Urinary bladder (tissue), 4 donors: ENCODE measurements around the gene HMGCS2. TPM values are rescaled to one million over a fixed set of nuclear protein-coding genes. Genes with fewer than 3 reads are reported as not detected.
A peak's percentile ranks its signal among the peaks of the same experiment; 100 is the strongest.
"Not testable (repeated sequence)": the region's sequence is repeated elsewhere in the genome, so short reads cannot be mapped to it uniquely, and the experiment has no call there.

Experiments
- DNase-seq: peaks from one replicate; pipeline ENCODE4 v3.0.0-alpha.2; 2015; ENCODE audit errors: extremely low spot score
- H3K27ac ChIP-seq: one replicate; pipeline ENCODE4 v1.5.1; 2013; ENCODE audit warnings: low read depth, mild to moderate bottlenecking, moderate library complexity
- H3K36me3 ChIP-seq: one replicate; pipeline ENCODE4 v1.6.1; 2013; ENCODE audit warnings: mild to moderate bottlenecking, moderate library complexity; ENCODE audit not compliant: insufficient read depth
- H3K4me1 ChIP-seq: one replicate; pipeline ENCODE4 v1.6.1; 2013; ENCODE audit warnings: mild to moderate bottlenecking, moderate library complexity; ENCODE audit not compliant: insufficient read depth
- H3K4me3 ChIP-seq: one replicate; pipeline ENCODE4 v1.5.1; 2013; ENCODE audit warnings: low read depth, low read length
- WGBS: extraction: QIAGEN DNeasy Blood & Tissue Kit; methylation state at CpG from one replicate; pipeline ENCODE4 v1.1.7; 2013; 5-methylcytosine and 5-hydroxymethylcytosine counted together
- polyA plus RNA-seq: library from polyadenylated mRNA; stranded (reverse); fragments of 200-250 nt; gene quantifications from one replicate; pipeline ENCODE4 v1.2.3, GENCODE V29; 2013
- total RNA-seq: library from RNA; depleted of rRNA; stranded (reverse); fragments of >200 nt; gene quantifications from one replicate; pipeline ENCODE4 v1.2.3, GENCODE V29; 2014
- donor health status: healthy with polysubstance abuse.
- donor health status: healthy.

Gene HMGCS2
- total and polyA plus RNA-seq, 2 donors: 11.6 to 11.7 TPM

DNA sequence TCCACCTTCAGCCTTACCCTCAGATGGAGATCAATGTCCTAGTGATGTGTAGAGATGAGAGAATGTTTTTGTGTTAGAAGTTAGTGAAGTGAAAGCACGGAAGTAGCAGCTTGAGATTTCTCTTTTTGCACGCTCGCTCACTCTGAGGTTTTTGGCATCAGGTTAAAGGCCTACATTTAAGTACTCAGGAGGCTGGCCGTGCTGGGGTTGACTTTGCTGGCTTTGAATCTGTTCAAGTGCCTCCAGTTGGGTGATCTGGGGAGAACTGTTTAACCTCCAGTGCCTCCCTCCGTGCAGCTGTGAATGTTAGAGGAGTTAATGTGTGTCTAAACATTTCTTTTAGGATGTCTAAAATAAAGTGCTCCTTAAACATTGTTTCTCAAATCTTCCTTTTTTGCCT lies 43.1 kb downstream of the HMGCS2 start:
- Histone ChIP-seq H3K36me3 (peaks cover 1% of the 10 kb centered on the region), H3K27ac (no peak overlapping the region), H3K4me3 (no peak overlapping the region), H3K4me1 (no peaks in the 10 kb centered on the region)
- 90% methylated on average over 5 of the region's 5 CpGs for WGBS
- DNase-seq: no peak

DNA sequence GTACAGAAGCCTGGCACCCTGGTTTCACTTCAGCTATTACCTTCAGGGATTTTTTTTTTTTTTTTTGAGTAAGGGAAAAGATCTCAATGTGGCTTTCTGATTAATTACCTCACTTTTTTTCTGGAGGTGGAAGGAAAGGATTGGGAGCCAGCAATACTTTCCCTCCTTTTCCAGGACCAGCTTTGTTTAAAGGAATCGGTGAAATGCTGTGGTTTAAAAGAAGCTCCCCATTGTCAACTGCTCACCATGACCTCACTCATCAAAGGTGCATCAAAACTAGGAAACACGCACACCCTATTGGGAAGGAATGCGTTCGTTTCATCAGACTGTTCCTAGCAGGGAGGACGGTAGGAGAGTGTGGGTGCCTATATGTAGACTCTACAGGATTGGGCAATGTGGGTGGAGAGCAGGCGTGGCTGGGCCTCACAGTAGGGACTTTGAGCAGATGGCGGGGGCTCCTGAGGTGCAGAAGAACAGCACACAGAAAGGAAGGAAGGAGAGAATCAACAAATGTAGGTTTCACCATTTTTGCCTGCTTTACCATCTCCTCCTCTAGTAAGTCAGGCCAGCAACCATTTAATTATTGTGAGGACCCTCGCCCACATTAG lies 44.0 kb downstream of the HMGCS2 start:
- DNase-seq: no peak
- Histone ChIP-seq H3K27ac (no peak overlapping the region), H3K36me3 (peaks cover 1% of the 10 kb centered on the region), H3K4me1 (no peaks in the 10 kb centered on the region), H3K4me3 (no peak overlapping the region)
- 87% methylated on average over 8 of the region's 8 CpGs for WGBS

- peaks cover 1% of the 10 kb centered on the region for H3K36me3 ChIP-seq
- no peak for DNase-seq
- WGBS: 80% methylated on average over 5 of the region's 5 CpGs
- H3K4me1 ChIP-seq: no peaks in the 10 kb centered on the region
- no peak overlapping the region for H3K4me3 ChIP-seq
- H3K27ac ChIP-seq: no peak overlapping the region
These were observed 46.8 kb downstream of the HMGCS2 start for GRCh38 chr1:119721896-119722295.

DNA sequence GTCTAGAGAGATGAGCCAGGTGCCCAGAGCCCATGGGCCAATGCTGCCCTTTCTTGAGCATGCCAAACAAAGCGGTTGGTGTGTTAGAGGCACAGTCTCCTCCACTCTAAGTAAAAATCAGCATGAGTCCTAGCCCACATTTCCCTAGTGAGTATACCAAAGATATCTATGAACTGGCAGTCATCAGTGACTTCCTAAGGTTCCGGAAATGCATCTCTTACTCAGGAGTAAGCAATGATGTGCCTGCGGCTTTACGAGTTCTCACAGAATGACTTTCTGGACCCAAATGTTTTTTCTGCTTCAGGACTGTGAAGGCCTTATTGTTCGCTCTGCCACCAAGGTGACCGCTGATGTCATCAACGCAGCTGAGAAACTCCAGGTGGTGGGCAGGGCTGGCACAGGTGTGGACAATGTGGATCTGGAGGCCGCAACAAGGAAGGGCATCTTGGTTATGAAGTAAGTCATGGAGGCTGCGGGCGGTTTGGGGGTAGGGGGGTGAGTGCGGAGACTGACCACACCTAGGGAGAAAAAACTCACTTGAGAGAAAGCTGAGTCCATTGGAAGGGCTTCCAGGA lies 47.8 kb downstream of the HMGCS2 start:
- H3K27ac ChIP-seq: no peak overlapping the region
- peaks cover 1% of the 10 kb centered on the region for H3K36me3 ChIP-seq
- H3K4me1 ChIP-seq: no peaks in the 10 kb centered on the region
- WGBS: 97% methylated on average over 11 of the region's 11 CpGs
- no peak overlapping the region for H3K4me3 ChIP-seq
- DNase-seq: no peak

- no peak for DNase-seq
- H3K4me3 ChIP-seq: no peak overlapping the region
- no peak overlapping the region for H3K27ac ChIP-seq
- whole genome bisulfite sequencing: 95% methylated on average over 3 of the region's 3 CpGs
- H3K4me1 ChIP-seq: no peaks in the 10 kb centered on the region
- no peaks in the 10 kb centered on the region for H3K36me3 ChIP-seq
These were observed 49.7 kb downstream of the HMGCS2 start for GRCh38 chr1:119718972-119719371.

DNA sequence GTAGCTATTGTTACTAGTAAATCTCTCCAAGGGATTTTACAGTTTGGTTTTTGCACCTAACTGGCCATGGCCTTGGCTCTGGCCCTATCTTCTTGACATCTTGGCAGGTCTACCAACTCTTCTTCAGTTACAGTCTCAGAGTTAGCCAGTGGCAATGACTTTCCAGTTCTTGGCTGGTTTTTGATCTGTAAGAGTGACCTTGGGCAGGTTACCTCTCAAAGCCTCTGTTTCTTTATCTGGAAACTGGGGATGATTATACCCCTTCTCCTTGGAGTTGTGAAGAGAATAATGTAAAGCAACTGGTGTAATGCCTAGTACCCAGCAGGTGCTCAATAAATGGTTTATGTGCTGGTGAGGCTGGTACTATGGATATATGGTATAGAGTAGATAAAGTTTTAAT lies 50.3 kb downstream of the HMGCS2 start:
- Histone ChIP-seq H3K36me3 (no peaks in the 10 kb centered on the region), H3K27ac (no peak overlapping the region), H3K4me1 (no peaks in the 10 kb centered on the region), H3K4me3 (no peak overlapping the region)
- no peak for DNase-seq

DNA sequence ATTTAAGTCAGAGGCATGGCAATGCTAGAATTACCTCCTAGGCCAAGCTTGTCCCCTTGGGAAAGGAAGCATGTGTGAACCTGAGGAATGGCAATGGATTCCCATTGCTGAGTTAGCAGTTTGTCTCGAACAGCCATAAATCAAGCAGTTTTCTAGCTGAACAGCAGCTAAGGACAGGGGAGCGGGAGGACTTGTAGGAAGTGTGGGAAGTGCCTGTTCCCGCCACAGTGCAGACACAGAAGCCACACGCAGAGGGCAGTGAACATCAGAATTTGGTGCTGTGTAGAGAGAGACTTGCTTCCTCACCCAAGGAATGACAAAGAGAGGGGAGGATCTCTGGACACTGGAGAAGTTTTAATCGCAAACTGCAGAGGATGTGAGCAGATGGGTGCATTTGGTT lies 53.2 kb downstream of the HMGCS2 start:
- WGBS: 46% methylated on average over 5 of the region's 5 CpGs
- Histone ChIP-seq H3K4me3 (no peak overlapping the region), H3K27ac (no peak overlapping the region), H3K4me1 (no peaks in the 10 kb centered on the region), H3K36me3 (no peaks in the 10 kb centered on the region)
- no peak for DNase-seq

DNA sequence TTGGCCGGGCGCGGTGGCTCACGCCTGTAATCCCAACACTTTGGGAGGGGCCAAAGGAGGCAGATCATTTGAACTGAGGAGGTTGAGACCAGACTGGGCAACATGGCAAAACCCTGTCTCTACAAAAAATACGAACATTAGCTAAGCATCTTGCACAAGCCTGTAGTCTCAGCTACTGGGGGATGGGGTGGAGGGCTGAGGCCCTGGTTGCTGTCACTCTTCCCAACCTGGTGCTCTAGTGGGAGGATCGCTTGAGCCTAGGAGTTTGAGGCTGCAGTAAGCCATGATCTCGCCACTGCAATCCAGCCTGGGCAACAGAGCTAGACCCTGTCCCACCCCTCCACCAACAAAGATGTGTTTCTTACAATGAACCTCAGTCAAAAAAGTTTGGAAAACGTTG lies 54.1 kb downstream of the HMGCS2 start:
- DNase-seq: no peak
- no peaks in the 10 kb centered on the region for H3K4me1 ChIP-seq
- H3K27ac ChIP-seq: no peak overlapping the region
- H3K36me3 ChIP-seq: no peaks in the 10 kb centered on the region
- 71% methylated on average over 8 of the region's 8 CpGs for WGBS
- H3K4me3 ChIP-seq: no peak overlapping the region

DNA sequence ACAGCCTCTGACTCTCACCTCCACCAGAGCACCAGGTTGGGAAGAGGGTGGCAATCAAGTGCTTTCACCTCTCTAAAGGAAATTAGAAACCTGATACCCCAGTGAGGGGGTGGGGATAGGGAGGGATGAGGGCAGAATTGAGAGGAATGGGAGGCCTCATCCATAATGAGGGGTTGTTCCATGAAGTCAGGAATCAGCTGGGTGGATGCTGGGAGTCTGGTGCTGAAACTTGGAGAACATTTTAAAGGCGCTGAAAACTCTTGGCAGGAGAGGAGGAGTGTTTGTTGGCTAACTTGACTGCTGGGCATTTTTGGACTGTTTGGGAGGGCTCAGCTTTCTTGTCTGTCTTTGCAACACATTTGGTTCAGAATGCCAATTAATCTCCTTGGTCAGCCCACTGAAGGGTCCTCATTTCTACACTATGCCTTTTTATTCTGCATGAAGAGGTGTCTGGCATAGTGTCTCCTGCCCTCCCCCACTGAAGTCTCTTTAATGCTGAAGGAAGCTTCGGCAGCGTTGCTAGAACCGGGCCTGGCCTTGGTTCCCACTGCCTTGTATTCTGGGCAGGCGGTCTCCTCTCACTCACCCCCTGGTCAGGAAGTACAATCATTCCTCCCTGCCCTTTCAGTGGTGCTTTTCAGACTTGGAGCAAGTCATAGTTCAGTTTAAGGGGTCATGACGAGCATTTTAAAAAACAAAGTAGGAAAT lies 54.8 kb downstream of the HMGCS2 start:
- WGBS: 35% methylated on average over 6 of the region's 6 CpGs
- H3K36me3 ChIP-seq: no peaks in the 10 kb centered on the region
- no peaks in the 10 kb centered on the region for H3K4me1 ChIP-seq
- H3K4me3 ChIP-seq: no peak overlapping the region
- DNase-seq: peak; percentile 21
- no peak overlapping the region for H3K27ac ChIP-seq

DNA sequence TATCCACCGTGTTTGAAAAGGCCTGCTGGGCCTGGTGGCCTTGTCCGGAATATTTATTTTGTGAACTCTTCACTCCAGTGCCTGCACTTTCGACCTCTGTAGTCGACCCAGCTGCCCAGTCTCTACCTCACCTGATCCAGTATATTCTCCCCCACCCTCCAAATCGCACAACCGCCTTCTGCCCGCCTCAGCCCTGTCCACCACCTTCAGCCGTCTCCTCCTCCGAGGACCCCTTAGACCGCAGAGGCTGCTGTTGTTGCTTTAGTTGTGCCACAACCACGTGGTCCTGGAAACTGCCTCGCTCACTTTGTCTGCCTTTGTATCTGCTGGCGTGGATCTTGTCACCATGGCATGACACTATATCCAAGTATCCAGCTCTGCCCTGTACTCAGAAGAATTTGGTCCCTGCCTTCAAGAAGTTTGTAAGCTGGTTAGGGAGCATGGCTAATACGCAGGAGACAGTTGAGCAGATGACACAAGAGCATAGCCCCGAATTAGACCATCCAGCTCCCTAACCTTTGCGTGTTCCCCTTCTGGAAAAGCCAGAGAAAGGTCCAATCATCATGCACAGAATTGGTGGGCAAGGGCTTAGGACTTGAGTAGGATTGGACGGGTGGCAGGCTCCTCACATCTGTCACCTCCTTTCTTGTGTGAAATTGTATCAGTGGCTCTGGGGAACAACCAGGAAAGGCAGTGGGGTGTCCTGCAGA lies 55.5 kb downstream of the HMGCS2 start:
- H3K4me1 ChIP-seq: no peaks in the 10 kb centered on the region
- WGBS: 22% methylated on average over 17 of the region's 17 CpGs
- no peak overlapping the region for H3K27ac ChIP-seq
- no peak overlapping the region for H3K4me3 ChIP-seq
- DNase-seq: no peak
- no peaks in the 10 kb centered on the region for H3K36me3 ChIP-seq

- peak overlapping the region; percentile 35 for H3K27ac ChIP-seq
- no peaks in the 10 kb centered on the region for H3K4me1 ChIP-seq
- under 1% methylated on average over 51 of the region's 51 CpGs for WGBS
- no peaks in the 10 kb centered on the region for H3K36me3 ChIP-seq
- peak; percentile 72 for DNase-seq
- peak overlapping the region; percentile 65 for H3K4me3 ChIP-seq
These were observed 56.2 kb downstream of the HMGCS2 start for GRCh38 chr1:119712342-119713038.

- DNase-seq: peak; percentile 74
- Histone ChIP-seq H3K27ac (peak within 1 kb of the TSS; percentile 35), H3K4me1 (no peaks in the 10 kb centered on the region), H3K4me3 (peak within 1 kb of the TSS; percentile 65), H3K36me3 (no peaks in the 10 kb centered on the region)
- under 1% methylated on average over 27 of the region's 27 CpGs for WGBS
These were observed 56.8 kb downstream of the HMGCS2 start, which contains the start of gene PHGDH for GRCh38 chr1:119711804-119712341. Gene PHGDH, plus strand, starts transcription at chr1:119711934. Its CDS starts 89 bp downstream, at chr1:119712023.

DNA sequence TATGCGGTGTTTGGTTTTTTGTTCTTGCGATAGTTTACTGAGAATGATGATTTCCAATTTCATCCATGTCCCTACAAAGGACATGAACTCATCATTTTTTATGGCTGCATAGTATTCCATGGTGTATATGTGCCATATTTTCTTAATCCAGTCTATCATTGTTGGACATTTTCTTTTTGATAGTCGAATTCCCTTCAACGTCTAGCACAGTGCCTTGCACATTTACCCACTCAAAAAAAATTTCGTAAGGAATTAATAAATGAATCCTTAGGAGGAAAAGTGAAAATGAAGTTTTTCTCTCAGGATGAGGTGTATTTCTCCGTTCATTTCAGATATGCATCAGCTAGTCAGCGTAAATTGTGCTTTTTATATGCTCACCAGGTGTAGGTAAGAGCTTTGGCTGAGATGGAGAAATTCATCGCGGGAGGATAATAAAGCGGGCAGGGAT lies 57.3 kb downstream of the HMGCS2 start:
- not testable (repeated sequence) for DNase-seq, H3K36me3 ChIP-seq, H3K4me1 ChIP-seq, H3K27ac ChIP-seq
- WGBS: 8% methylated on average over 8 of the region's 10 CpGs
- peak overlapping the region; percentile 65 for H3K4me3 ChIP-seq
